OCI-LY3 (cell line): Measurements from ENCODE around the gene ARVCF.

ENCODE experiments used
- H2AFZ ChIP-seq: fragments of 200-600, 300-600 bp; shearing (Covaris generic); 2 replicates; pipeline ENCODE4 v1.6.0; 2014; ENCODE audit warnings: antibody characterized with exemption, low read depth, low read length
- H3K27ac ChIP-seq: fragments of 200-600, 300-600 bp; sonication (generic); 2 replicates; pipeline ENCODE4 v1.5.1; 2014; ENCODE audit warnings: mild to moderate bottlenecking, low read length, moderate library complexity, mixed read lengths
- H3K27me3 ChIP-seq: fragments of 200-600, 300-600 bp; sonication (generic); 2 replicates; pipeline ENCODE4 v1.6.1; 2014; ENCODE audit warnings: low read depth, low read length, mixed read lengths
- H3K36me3 ChIP-seq: fragments of 200-600, 300-600 bp; sonication (generic); replicated peaks from 2 replicates; pipeline ENCODE3; 2014; ENCODE audit warnings: low read depth, low read length, mixed read lengths
- H3K4me1 ChIP-seq: fragments of 300-600, 200-600 bp; sonication (generic); 2 replicates; pipeline ENCODE4 v1.6.1; 2014; ENCODE audit warnings: low read length, mixed read lengths
- H3K4me2 ChIP-seq: fragments of 200-600, 300-600 bp; sonication (generic); 2 replicates; pipeline ENCODE4 v1.6.1; 2014; ENCODE audit warnings: low read length, mixed read lengths
- H3K4me3 ChIP-seq: fragments of 300-600, 200-600 bp; sonication (generic); 2 replicates; pipeline ENCODE4 v1.5.1; 2014; ENCODE audit warnings: antibody characterized with exemption, mild to moderate bottlenecking, low read length, moderate library complexity
- H3K79me2 ChIP-seq: fragments of 300-600, 200-600 bp; shearing (Covaris generic); 2 replicates; pipeline ENCODE4 v1.6.1; 2014; ENCODE audit warnings: mild to moderate bottlenecking, low read length, mixed read lengths
- H3K9ac ChIP-seq: fragments of 300-600, 200-600 bp; shearing (Covaris generic); 2 replicates; pipeline ENCODE4 v1.6.0; 2014; ENCODE audit warnings: mild to moderate bottlenecking, low read length, moderate library complexity
- H3K9me3 ChIP-seq: fragments of 200-600, 300-600 bp; shearing (Covaris generic); 2 replicates; pipeline ENCODE4 v1.6.1; 2014; ENCODE audit warnings: low read length, mixed read lengths; ENCODE audit not compliant: insufficient read depth
- H4K20me1 ChIP-seq: fragments of 200-600, 300-600 bp; sonication (generic); 2 replicates; pipeline ENCODE4 v1.6.1; 2016; ENCODE audit warnings: low read length, mixed read lengths; ENCODE audit not compliant: insufficient read depth
- EZH2phosphoT487 ChIP-seq: fragments of 200-600 bp; shearing (Covaris generic); IDR thresholded peaks from 2 replicates; pipeline ENCODE4 v1.6.1; 2018; ENCODE audit warnings: antibody characterized with exemption, mixed run types, low read depth
- TF ChIP-seq, protein P1 (sequence below): fragments of 200-600, 300-600 bp; sonication (generic); IDR thresholded peaks from 2 replicates; pipeline ENCODE4 v1.5.1; 2014; ENCODE audit warnings: antibody characterized with exemption, low read length, low read depth

ARVCF gene

GRCh38 chr22:19986011-19986409 is 30.6 kb downstream of the ARVCF start:
- H3K27ac ChIP-seq = no peak overlapping the region
- no peak overlapping the region for H2AFZ ChIP-seq
- H3K4me2 ChIP-seq = no peak overlapping the region
- no peaks in the 10 kb centered on the region for H3K9me3 ChIP-seq
- H3K4me1 ChIP-seq = peaks cover 3% of the 10 kb centered on the region; the same call in 1 of the 2 replicates
- H4K20me1 ChIP-seq = no peaks in the 10 kb centered on the region
- no peak for TF ChIP-seq EZH2phosphoT487
- TF ChIP-seq, protein P1, sequence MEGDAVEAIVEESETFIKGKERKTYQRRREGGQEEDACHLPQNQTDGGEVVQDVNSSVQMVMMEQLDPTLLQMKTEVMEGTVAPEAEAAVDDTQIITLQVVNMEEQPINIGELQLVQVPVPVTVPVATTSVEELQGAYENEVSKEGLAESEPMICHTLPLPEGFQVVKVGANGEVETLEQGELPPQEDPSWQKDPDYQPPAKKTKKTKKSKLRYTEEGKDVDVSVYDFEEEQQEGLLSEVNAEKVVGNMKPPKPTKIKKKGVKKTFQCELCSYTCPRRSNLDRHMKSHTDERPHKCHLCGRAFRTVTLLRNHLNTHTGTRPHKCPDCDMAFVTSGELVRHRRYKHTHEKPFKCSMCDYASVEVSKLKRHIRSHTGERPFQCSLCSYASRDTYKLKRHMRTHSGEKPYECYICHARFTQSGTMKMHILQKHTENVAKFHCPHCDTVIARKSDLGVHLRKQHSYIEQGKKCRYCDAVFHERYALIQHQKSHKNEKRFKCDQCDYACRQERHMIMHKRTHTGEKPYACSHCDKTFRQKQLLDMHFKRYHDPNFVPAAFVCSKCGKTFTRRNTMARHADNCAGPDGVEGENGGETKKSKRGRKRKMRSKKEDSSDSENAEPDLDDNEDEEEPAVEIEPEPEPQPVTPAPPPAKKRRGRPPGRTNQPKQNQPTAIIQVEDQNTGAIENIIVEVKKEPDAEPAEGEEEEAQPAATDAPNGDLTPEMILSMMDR = no peak
- no peak overlapping the region for H3K4me3 ChIP-seq
- H3K27me3 ChIP-seq = no peaks in the 10 kb centered on the region
- no peaks in the 10 kb centered on the region for H3K36me3 ChIP-seq
- H3K79me2 ChIP-seq = no peaks in the 10 kb centered on the region
- H3K9ac ChIP-seq = no peak overlapping the region

DNA sequence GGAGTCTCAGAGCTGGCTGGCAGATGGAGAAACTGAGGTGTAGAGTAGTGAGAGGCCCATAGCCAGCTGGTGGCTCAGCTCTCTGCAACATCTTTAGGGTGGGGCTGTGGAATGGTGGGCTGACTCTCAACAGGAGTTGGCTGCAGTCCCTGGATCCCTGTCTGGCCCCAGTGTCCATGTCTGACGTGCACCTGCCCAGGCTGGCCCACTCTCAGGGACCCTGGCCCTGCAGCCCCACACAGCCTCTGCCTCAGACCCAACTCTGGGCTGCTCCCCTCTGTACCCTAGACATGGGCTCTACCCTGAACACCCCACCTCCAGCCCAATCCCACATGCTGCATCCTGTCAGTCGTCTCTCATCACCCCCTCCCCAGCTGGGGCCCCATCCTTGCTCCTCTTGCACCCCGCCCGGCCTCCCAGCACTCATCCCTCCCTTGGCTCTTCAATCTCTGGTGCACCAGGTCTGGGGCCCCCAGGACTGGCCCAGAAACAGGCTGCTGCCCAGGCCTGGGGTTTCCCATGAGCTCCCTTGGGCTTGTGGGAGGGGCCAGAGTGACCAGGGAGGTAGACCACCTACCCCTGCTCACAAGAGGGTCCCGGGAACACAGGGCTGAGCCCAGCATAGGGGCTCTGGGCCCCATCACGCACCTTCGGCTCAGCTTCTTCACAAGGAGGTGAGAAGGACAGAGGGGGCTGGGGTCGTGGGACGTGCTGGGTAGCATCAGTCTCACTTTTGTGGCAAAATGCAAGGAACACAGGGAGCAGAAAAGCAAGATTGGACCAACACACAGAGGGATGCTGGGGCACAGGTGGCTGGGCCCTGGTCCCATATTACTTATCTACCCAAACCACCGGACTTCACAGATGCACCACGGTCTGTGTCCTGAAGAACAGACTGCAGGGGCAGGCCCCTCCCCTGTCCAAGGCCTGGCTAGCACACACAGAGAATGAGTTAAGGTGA is 31.5 kb downstream of the ARVCF start:
- Histone ChIP-seq H4K20me1 (no peaks in the 10 kb centered on the region), H3K4me1 (peaks cover 3% of the 10 kb centered on the region; the same call in 1 of the 2 replicates), H3K4me3 (no peak overlapping the region), H3K4me2 (no peak overlapping the region), H3K79me2 (no peaks in the 10 kb centered on the region), H3K9ac (no peak overlapping the region), H3K36me3 (no peaks in the 10 kb centered on the region), H3K9me3 (no peaks in the 10 kb centered on the region), H3K27me3 (no peaks in the 10 kb centered on the region), H2AFZ (no peak overlapping the region), H3K27ac (no peak overlapping the region)
- TF ChIP-seq, protein P1 = no peak
- TF ChIP-seq EZH2phosphoT487 = no peak

GRCh38 chr22:19984201-19984753 is 32.3 kb downstream of the ARVCF start:
- H3K27ac ChIP-seq = no peak overlapping the region
- H3K9ac ChIP-seq = no peak overlapping the region
- H3K4me3 ChIP-seq = no peak overlapping the region
- H3K4me2 ChIP-seq = no peak overlapping the region
- H3K79me2 ChIP-seq = no peaks in the 10 kb centered on the region
- H3K36me3 ChIP-seq = no peaks in the 10 kb centered on the region
- no peaks in the 10 kb centered on the region for H3K27me3 ChIP-seq
- H4K20me1 ChIP-seq = no peaks in the 10 kb centered on the region
- H3K4me1 ChIP-seq = peaks cover 3% of the 10 kb centered on the region; the same call in 1 of the 2 replicates
- H3K9me3 ChIP-seq = no peaks in the 10 kb centered on the region
- TF ChIP-seq, protein P1 = no peak
- TF ChIP-seq EZH2phosphoT487 = no peak
- H2AFZ ChIP-seq = no peak overlapping the region

GRCh38 chr22:19983741-19984140 is 32.9 kb downstream of the ARVCF start:
- no peak for TF ChIP-seq EZH2phosphoT487
- TF ChIP-seq, protein P1 = no peak
- Histone ChIP-seq H3K9me3 (no peaks in the 10 kb centered on the region), H3K27ac (no peak overlapping the region), H3K4me3 (no peak overlapping the region), H3K4me1 (peaks cover 3% of the 10 kb centered on the region; the same call in 1 of the 2 replicates), H3K27me3 (no peaks in the 10 kb centered on the region), H3K79me2 (no peaks in the 10 kb centered on the region), H4K20me1 (no peaks in the 10 kb centered on the region), H3K4me2 (no peak overlapping the region), H3K36me3 (no peaks in the 10 kb centered on the region), H2AFZ (no peak overlapping the region), H3K9ac (no peak overlapping the region)
